ENCODE data around the gene PAN2.
A peak's percentile ranks its signal among the peaks of the same experiment; 100 is the strongest.
"Not testable (repeated sequence)": the region's sequence is repeated elsewhere in the genome, so short reads cannot be mapped to it uniquely, and the experiment has no call there.

PAN2 gene, protein sequence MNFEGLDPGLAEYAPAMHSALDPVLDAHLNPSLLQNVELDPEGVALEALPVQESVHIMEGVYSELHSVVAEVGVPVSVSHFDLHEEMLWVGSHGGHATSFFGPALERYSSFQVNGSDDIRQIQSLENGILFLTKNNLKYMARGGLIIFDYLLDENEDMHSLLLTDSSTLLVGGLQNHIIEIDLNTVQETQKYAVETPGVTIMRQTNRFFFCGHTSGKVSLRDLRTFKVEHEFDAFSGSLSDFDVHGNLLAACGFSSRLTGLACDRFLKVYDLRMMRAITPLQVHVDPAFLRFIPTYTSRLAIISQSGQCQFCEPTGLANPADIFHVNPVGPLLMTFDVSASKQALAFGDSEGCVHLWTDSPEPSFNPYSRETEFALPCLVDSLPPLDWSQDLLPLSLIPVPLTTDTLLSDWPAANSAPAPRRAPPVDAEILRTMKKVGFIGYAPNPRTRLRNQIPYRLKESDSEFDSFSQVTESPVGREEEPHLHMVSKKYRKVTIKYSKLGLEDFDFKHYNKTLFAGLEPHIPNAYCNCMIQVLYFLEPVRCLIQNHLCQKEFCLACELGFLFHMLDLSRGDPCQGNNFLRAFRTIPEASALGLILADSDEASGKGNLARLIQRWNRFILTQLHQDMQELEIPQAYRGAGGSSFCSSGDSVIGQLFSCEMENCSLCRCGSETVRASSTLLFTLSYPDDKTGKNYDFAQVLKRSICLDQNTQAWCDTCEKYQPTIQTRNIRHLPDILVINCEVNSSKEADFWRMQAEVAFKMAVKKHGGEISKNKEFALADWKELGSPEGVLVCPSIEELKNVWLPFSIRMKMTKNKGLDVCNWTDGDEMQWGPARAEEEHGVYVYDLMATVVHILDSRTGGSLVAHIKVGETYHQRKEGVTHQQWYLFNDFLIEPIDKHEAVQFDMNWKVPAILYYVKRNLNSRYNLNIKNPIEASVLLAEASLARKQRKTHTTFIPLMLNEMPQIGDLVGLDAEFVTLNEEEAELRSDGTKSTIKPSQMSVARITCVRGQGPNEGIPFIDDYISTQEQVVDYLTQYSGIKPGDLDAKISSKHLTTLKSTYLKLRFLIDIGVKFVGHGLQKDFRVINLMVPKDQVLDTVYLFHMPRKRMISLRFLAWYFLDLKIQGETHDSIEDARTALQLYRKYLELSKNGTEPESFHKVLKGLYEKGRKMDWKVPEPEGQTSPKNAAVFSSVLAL

DNA sequence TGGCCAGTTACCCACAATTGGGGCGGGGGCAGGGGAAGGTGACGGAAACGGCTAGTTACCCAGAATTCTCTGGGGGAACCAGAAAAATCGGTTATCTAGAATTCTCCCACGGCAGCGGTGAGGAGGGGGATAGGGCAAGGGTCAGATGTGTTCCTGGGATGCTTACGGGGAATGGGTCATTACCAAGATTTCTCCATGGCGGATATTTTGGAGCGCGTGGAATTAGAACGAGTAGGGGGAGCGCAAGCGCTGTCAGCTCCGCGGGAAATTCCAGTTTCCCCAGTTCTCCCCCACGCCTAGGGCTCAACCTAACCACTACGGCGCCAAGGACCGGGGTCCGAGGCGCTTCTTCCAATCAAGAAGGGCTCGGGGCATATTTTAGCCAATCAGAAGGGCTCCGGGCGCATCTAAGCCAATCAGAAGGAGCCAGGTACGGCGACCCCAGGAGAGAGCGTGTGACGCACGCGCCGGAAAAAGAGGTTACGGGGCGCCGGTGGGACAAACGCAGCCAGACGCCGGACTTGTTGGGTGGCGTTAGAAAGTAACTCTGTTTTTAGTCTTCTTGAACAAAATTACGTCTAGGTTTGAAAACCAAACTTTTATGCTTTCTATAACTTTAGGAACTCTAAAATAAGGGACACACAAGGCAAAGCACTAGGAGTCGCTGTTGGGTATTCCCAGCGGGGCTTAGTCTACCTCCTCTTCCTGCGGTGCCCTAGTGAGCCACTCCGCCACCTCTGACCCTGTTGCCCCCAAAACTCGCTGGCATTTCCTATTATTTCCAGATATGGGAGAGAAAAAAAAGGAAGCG lies at the start of gene PAN2:
Gene PAN2 (minus strand): TSS at position 322 of the 811 bp plus-strand sequence. CDS start 906 bp downstream, outside the sequence.
- DNase-seq, result peak; percentile 94 to 95

DNA sequence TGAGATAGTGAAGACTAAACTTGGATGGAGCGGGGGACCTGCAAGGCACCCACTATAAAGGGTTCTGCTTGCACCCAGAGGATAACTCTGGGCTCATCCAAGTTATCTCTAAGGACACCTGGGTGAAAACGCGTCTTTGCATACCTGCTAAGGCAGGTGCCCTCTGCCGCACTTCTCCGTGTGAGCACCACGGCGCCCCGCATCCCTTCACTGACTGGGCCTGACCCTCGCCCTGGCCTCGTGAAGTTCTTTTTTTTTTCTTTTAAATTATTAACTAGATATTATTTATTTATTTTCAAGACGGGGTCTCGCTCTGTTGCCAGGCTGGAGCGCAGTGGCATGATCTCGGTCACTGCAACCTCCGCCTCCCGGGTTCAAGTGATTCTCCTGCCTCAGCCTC lies 48.8 kb upstream of the PAN2 start:
- no peak for DNase-seq

DNA sequence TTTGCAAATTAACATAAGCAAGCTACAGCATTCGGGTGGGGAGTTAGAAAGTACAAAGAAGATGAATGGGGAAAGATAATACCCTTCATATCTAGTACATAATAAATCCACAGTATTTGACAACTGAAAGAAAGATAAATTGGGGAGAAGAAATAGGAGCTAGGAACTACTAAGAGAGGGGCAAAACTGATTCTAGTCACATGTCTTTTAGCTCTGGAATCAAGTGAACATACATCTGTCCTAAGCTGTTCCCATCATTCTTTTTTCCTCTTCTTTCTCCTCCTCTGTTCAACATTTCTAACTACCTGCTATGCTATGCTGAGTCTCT lies 44.2 kb upstream of the PAN2 start:
- DNase-seq, result no peak

DNA sequence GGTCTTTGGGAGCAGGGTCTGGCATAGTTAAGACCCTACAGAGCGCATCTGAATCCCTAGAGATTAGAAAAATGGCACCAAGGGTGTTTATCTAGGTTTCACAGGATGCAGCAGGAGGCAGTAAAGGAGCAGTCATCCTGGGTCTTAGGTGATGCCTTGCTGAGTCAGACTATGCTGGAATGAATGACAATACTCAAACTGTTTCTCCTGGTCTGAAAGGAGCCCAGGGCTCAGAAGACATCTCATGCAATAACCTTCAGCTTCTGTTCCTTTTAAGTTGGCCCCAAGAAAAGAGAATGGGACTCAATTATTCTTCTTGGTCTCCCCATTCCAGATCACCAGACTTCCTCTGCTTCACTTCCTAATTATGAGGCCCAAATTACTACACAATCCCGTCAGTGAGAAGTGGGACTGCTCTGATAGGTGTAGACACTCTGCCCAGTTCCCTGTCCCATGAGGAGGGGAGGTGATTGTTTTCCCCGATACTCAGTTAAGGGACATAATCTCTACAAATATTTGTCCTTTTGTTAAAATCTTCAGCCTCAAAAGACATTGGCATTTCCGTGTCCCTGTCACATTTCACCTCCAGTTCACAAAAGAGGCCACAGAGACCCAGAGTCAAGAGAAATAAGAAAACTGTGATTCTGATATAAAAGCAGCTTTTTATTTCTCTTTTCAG lies 43.6 kb upstream of the PAN2 start:
- no peak for DNase-seq

DNA sequence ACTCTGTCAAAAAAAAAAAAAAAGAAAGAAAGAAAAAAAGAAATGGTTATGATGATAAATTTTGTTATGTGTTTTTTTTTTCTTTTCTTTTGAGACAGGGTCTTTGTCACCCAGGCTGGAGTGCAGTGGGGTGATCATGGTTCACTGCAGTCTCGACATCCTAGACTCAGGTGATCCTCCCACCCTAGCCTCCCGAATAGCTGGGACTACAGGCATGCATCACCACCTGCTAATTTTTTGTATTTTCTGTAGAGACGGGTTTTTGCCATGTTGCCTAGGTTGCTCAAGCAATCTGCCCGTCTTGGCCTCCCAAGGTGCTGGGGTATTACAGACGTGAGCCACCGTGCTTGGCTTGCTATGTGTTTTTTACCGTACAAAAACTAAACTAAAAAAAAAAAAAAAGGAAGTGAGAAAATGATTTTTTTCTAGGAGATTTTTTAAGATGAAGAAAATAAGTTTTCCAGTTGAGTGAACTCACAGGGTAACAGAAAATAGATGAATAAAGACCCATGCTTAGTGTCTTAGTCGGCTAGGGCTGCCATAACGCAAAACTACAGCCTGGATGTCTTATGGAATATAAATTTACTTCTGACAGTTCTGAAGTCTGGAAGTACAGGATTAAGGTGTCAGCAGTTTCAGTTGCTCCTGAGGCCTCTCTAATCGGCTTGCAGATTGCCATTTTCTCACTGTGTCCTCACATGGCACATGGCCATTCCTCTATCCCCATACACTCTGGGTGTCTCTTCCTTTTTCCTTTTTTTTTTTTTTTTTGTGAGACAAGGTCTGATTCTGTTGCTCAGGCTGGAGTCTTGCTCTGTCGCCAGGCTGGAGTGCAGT lies 42.0 kb upstream of the PAN2 start:
- DNase-seq, result no peak

DNA sequence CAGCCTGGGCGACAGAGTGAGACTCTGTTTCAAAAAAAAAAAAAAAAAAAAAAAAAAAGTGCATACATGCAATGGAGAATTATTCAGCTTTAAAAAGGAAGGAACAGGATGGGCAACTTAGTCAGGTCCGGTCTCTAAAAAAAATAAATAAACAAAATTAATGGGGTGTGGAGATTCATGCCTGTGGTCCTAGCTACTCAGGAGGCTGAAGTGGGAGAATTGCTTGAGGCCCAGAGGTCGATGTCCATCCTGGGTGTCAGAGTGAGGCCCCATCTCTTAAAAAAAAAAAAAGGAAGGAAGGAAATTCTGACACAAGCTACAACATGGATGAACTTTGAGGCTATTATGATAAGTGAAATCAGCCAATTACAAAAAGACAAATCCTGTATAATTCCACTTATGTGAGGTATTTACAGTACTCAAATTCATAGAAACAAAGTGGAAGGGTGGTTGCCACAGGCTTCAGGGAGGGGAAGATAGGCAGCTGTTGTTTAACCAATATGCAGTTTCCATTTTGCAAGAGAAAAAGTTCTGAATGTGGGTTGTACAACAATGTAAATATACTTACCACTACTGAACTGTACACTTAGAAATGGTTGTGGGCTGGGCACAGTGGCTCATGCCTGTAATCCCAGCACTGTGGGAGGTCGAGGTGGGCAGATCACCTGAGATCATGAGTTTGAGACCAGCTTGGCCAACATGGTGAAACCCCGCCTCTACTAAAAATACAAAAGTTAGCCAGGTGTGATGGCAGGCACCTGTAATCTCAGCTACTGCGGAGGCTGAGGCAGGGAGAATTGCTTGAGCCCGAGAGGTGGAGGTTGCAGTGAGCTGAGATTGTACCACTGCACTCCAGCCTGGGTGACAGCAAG lies 41.2 kb upstream of the PAN2 start:
- DNase-seq, result no peak

DNA sequence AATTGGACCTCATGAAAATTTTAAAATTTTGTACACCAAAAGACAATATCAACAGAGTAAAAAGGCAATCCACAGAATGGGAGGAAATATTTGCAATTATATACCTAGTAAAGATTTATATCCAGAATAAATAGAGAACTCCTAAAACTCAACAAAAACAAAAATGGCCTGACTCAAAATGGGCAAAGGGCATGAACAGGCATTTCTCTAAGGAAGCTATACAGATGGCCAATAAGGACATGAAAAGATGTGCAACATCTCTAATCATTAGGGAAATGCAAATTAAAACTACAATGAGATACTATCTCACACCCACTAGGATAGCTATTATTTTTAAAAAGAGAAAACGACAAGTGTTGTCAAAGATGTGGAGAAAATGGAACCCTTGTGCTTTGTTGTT lies 39.7 kb upstream of the PAN2 start:
- no peak for DNase-seq

DNA sequence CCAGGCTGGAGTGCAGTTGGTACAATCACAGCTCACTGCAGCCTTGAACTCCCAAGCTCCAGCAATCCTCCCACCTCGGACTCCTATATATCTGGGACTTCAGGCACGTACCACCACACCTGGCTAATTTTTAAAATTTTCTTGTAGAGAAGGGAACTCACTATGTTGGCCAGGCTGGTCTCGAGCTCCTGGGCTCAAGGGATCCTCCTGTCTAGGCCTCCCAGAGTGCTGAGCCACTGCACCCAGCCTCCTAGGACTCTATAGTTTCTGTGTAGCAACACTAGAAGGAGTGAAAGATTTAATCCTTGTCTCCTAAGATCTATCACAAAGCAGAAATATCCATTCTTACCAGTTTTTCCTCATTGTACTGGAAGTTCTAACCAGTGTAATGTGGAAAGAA lies 33.1 kb upstream of the PAN2 start:
- DNase-seq, result no peak

DNA sequence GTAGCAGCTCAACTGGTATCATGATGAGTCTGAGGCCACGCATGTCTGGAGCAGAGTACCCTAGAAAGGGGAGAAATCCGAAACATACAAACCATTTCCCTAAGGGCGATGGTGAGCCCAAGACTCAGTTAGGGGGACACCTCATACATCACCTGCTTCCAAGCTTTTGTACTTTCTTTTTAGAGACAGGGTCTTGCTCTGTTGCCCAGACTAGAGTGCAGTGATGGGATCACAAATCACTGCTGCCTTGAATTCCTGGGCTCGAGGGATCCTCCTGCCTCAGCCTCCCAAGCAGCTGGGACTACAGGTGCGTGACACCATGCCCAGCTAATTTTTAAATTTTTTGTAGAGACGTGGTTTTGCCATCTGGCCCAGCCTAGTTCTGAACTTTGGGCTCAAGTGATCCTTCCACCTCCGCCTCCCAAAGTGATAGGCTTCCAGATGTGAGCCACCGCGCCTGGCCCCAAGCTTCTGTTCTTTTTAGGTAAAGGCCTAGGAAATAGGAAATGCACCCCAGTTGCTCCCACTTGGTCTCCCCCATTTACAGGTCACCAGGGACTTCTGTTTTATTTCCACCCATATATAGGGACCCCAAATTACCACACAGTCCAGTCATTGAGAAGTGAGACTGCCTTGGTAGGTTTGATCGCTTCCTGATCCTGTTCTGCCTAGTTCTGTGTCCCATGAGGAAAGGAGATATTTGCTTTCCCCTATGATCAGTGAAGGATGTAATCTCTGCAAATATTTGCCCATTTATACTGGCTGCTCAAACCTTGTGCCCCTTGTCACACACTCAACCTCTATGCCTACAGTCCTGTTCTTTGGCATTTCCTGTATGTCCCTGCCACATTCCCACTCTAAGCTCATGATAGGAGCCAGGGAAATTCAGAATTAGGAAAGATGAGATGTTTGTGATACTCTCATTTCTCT lies 28.6 kb upstream of the PAN2 start, which contains the start of gene APOF:
Gene APOF (minus strand): TSS at position 728 of the 930 bp plus-strand sequence. CDS start 112 bp downstream, at position 616.
- DNase-seq, result no peak

DNA sequence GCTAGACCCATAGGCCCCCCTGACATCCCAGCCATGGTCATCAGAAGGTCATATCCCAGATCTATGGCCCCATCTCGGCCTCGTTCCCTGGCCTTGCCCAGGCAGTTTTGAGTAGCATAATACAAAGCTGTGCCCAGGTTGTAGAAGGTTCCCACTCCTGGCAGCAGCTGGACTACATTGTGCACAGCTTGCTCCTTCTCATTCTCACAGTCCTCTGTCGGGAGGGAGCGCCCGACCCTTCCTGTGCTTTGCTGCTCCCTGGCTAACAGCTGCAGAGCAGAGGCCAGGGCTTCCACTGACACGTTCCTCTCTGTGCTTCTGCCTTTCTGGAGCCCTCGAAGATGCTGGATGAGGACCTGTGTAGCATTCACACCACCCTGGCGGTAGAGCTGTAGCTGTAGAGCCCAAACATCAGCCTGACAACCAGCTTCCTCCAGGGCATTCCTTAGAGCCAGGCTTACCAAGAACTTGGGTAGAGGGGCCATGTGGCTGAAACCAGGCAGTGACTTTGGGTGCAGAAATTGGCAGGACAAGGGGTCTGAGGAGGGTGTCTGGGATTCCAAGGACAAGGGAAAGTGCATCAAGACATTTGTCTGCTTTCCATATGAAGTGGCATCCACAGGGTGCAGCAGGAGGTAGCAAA lies 27.8 kb upstream of the PAN2 start:
- no peak for DNase-seq

DNA sequence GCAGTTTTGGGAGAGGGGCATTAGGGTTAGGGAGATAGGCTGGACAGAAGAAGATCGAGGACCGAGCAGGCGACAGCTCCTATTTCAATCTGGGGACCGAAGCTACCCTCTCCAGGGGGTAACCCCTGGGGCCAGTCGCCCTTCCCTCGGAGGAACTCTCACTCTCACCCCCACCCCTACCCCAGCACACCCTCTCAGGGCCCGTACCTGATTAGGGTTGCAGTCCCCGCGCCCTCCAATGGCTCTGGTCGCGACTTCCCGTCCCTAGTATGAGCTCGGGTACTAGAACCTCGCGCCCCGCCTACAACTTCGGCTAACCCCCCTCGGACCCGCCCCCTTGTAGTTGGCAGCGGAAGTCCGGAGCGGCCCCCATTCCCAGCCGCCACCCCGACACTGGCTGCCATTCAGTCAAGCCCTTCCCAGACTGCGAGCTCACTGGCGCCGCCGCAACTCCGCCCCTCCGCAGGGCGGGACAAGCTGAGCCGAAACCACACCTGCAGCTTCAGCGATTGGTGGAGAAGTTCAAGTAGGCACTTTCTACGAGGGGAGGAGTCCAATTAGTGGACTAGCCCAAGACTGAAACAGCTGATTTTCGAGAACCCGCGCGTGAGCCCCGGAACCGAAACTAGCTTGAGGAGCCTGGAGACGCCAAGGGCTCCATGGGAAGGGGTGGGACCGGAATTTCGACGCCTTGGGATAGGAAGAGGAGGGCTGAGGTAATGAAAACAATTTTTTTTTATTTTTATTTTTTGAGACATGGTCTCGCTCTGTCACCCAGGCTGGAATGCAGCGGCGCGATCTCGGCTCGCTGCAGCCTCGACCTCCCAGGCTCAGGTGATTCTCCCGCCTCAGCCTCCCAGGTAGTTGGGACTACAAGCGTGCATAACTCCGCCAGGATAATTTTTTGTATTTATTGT lies 26.3 kb upstream of the PAN2 start, which contains the start of gene STAT2:
Gene STAT2 (minus strand): TSS at position 257 of the 917 bp plus-strand sequence. CDS start 3,536 bp downstream, outside the sequence.
- DNase-seq, result peak; percentile 95

DNA sequence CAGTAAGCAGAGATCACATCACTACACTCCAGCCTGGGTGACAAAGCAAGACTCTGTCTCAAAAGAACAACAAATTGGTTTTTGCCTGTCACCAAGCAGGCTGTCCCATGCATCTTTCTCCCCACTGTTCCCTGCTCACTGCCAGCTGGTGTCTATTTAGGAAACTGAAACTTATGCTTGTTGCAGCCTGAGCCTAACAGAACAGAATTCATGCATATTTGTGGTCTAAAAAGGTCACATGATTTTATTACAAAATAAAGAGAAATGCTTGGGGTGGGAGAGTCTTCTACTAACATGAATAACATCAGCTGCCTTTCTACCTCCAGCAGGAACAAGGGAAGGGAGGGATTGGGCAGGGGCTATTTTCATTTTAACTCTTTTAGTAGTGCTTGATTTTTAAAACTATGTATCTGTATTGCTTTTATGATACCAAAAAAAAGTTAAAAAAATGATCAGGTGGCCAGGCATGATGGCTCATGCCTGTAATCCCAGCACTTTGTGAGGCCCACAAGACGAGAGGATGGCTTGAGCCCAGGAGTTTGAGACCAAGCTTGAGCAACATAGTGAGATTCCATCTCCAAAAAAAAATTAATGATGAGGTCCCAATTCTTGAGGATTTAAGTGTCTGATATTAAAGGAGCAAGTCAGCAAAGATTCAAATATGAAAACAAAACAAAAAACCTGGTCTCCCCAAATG lies 25.2 kb upstream of the PAN2 start:
- no peak for DNase-seq

DNA sequence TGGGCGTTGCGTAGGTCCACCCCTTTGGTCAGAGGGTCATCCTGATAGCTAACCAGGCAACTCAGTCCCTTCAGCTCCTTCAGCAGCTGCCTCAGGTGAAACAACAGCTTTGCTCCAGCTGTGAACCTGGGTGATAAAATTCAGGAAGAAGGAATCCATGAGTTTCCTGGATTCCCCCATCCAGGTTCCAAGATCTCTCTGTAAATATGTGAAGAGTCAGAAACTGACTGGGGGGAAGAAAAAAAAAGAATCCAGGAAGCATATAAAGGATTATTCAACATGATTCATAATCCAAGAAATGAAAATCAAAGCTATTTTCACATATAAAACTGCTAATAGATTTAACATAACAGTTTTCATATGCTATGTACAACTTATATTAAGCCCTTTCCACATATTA lies 17.5 kb upstream of the PAN2 start:
- DNase-seq, result no peak

DNA sequence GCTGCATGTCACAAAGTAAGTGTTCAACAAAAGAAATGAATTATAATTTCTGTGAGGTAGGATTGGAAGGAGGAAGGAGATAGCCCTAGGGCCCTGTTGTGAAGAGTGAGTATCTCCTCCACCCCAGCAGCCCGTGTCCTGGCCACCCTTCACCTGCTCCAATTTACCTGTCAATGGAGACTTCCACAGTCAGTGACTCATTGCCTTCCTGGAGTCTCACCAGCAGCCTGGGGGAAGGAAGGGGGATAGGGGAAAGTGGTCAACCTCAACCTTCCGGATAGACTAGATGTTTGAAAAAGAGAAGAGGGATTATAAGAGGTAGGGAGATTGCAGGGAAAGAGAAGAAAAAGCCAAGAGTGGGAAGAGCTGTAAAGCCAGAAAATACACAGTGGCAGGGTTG lies 16.9 kb upstream of the PAN2 start:
- DNase-seq, result no peak

DNA sequence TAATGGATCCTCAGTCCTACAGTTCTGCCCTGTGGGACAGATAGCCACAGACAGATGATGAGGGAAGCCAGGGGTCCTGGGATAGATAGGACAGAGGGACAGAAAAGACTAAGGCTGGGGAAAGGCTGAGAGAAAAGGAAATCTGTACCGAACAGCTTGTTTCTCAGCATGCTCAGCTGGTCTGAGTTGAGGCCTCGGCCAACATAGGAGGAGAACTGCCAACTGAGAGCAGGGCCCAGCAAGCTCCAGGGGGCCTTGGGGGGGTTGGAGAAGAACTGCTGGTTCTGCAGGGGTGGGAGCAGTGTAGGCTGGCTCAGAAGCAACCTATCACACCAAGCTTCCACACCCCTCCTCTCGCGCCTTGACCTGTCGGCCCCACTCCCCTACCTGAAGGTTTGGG lies 15.0 kb upstream of the PAN2 start:
- DNase-seq, result no peak

DNA sequence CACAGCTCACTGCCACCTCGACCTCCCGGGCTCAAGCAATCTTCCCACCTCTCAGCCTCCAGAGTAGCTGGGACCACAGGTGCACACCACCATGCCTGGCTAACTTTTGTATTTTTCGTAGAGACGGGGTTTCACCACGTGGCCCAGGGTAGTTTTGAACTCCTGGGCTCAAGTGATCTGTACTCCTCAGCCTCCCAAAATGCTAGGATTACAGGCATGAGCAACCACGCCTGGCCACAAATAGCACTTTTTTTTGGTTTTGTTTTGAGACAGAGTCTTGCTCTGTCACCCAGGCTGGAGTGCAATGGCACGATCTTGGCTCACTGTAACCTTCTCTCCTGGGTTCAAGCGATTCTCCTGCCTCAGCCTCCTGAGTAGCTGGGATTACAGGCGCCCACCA lies 13.5 kb upstream of the PAN2 start:
- not testable (repeated sequence) for DNase-seq
